HUES64 (cell line): Measurements from ENCODE around the gene HSPA1L.
A peak's percentile ranks its signal among the peaks of the same experiment; 100 is the strongest.
"Not testable (repeated sequence)": the region's sequence is repeated elsewhere in the genome, so short reads cannot be mapped to it uniquely, and the experiment has no call there.

ENCODE experiments used
- H3K27ac ChIP-seq: 2 replicates; pipeline ENCODE4 v1.7.0; 2013; ENCODE audit warnings: low read depth, low read length, inconsistent platforms
- H3K27me3 ChIP-seq: 2 replicates; pipeline ENCODE4 v1.6.1; 2013; ENCODE audit warnings: mild to moderate bottlenecking, low read length; ENCODE audit not compliant: insufficient read depth
- H3K36me3 ChIP-seq: 2 replicates; pipeline ENCODE4 v1.6.1; 2013; ENCODE audit warnings: mild to moderate bottlenecking, low read length; ENCODE audit not compliant: insufficient read depth
- H3K4me1 ChIP-seq: 2 replicates; pipeline ENCODE4 v1.6.1; 2013; ENCODE audit warnings: mild to moderate bottlenecking, low read length, moderate library complexity; ENCODE audit not compliant: insufficient read depth
- H3K4me3 ChIP-seq: 2 replicates; pipeline ENCODE4 v1.5.1; 2013; ENCODE audit warnings: mild to moderate bottlenecking, low read length, moderate library complexity
- H3K9ac ChIP-seq: 2 replicates; pipeline ENCODE4 v1.6.1; 2013; ENCODE audit warnings: mild to moderate bottlenecking, low read depth, low read length
- H3K9me3 ChIP-seq: 2 replicates; pipeline ENCODE4 v1.6.1; 2013; ENCODE audit warnings: low read depth, low read length; ENCODE audit not compliant: insufficient read depth
- WGBS: fragments of 150-250, 120-280 bp; methylation state at CpG from one replicate; pipeline ENCODE4 v1.1.7; 2013; ENCODE audit warnings: missing lambda C conversion rate; 5-methylcytosine and 5-hydroxymethylcytosine counted together

Gene HSPA1L

GRCh38 chr6:31808599-31808998, 6.5 kb downstream of the HSPA1L start:
- not testable (repeated sequence) for H3K36me3 ChIP-seq, H3K27ac ChIP-seq, H3K4me1 ChIP-seq

GRCh38 chr6:31806470-31807272, 8.4 kb downstream of the HSPA1L start, which contains the start of gene LSM2:
TSS of gene LSM2 (minus strand) at chr6:31806966. CDS start at chr6:31806757, 209 bp downstream.
- peak within 1 kb of the TSS; percentile 98 for H3K27ac ChIP-seq
- no peaks in the 10 kb centered on the region for H3K9me3 ChIP-seq
- H3K27me3 ChIP-seq: no peaks in the 10 kb centered on the region
- WGBS: under 1% methylated on average over 49 of the region's 51 CpGs
- H3K4me3 ChIP-seq: peak within 1 kb of the TSS; percentile 94
- peak within 1 kb of the TSS; percentile 95 for H3K9ac ChIP-seq
- peaks cover 6% of the 10 kb centered on the region; the same call in 1 of the 2 replicates for H3K4me1 ChIP-seq
- peaks cover 27% of the 10 kb centered on the region for H3K36me3 ChIP-seq

More at GRCh38 chr6:31808599-31808998, 6.5 kb downstream of the HSPA1L start:
- 90% methylated on average over 8 of the region's 10 CpGs for WGBS
- not testable (repeated sequence) for H3K9me3 ChIP-seq, H3K4me3 ChIP-seq, H3K27me3 ChIP-seq, H3K9ac ChIP-seq

DNA sequence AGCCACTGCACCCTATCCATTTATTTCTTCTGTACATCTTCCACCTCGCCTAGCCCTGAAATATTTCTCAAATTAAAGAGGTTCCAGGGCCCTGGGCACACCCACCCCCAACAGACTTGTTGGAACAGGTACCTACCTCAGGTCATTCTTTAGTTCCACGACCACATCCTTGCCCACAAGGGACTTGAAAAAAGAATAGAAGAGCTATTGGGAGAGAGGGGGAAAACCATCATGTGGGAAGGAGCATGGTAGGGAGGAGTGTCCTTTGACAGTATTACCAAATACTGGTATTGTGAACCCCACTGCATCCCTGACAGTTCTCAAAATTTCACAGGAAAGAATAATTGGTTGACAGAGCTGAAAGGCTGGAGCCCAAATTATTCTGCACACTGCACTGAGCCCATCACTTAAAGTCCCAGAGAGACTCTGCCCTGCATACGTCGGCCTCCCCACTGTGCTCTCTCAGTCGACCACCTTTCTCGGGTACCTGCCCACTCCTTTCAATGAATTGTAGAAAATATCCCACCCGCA, 9.1 kb downstream of the HSPA1L start:
- peaks cover 6% of the 10 kb centered on the region; the same call in 1 of the 2 replicates for H3K4me1 ChIP-seq
- peak overlapping the region; percentile 95 for H3K9ac ChIP-seq
- peaks cover 34% of the 10 kb centered on the region for H3K36me3 ChIP-seq
- peak overlapping the region; percentile 98 for H3K27ac ChIP-seq
- 23% methylated on average over 7 of the region's 7 CpGs for WGBS
- no peaks in the 10 kb centered on the region for H3K27me3 ChIP-seq
- H3K4me3 ChIP-seq: peak overlapping the region; percentile 94
- H3K9me3 ChIP-seq: no peaks in the 10 kb centered on the region

- H3K4me3 ChIP-seq, H3K27ac ChIP-seq, H3K4me1 ChIP-seq, H3K9me3 ChIP-seq, H3K9ac ChIP-seq, H3K27me3 ChIP-seq: not testable (repeated sequence)
- WGBS: 94% methylated on average over 7 of the region's 8 CpGs
- peaks cover 59% of the 10 kb centered on the region for H3K36me3 ChIP-seq
Measured at GRCh38 chr6:31801031-31801927, 13.8 kb downstream of the HSPA1L start.

GRCh38 chr6:31799781-31800180, 15.3 kb downstream of the HSPA1L start:
- Histone ChIP-seq H3K9me3 (no peaks in the 10 kb centered on the region), H3K4me1 (no peaks in the 10 kb centered on the region), H3K4me3 (no peak overlapping the region), H3K9ac (no peak overlapping the region), H3K27ac (no peak overlapping the region), H3K36me3 (peaks cover 59% of the 10 kb centered on the region), H3K27me3 (no peaks in the 10 kb centered on the region)
- 97% methylated on average over 11 of the region's 12 CpGs for WGBS

DNA sequence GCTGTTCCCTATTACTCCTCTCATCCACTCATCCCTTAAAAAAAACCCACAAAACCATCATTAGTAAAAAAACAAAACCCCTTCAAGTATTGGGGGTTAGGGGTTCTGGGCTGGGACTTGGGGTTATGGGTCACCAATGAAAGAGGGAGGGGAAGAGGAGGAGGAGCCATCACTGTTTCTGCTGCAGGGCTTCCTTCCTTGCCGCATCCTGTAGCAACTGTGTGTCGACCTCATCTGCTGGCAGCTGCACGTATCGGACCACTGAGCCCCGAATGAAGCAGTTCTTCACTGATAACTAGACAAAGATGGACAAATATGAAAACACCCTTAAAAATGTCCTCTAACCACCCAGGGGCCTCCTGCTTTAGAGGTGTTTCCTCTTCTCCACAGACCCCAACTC, 17.5 kb downstream of the HSPA1L start:
- no peaks in the 10 kb centered on the region for H3K27me3 ChIP-seq
- H3K9ac ChIP-seq: no peak overlapping the region
- H3K4me3 ChIP-seq: no peak overlapping the region
- H3K9me3 ChIP-seq: no peaks in the 10 kb centered on the region
- 92% methylated on average over 5 of the region's 5 CpGs for WGBS
- H3K36me3 ChIP-seq: peaks cover 49% of the 10 kb centered on the region
- 0 out of 2 replicates have a peak, but pooled peaks cover 5% of the 10 kb centered on the region for H3K4me1 ChIP-seq
- H3K27ac ChIP-seq: no peak overlapping the region

- H3K9ac ChIP-seq: no peak overlapping the region
- peaks cover 49% of the 10 kb centered on the region for H3K36me3 ChIP-seq
- 0 out of 2 replicates have a peak, but pooled peaks cover 5% of the 10 kb centered on the region for H3K4me1 ChIP-seq
- H3K9me3 ChIP-seq: no peaks in the 10 kb centered on the region
- 98% methylated on average over 2 of the region's 2 CpGs for WGBS
- H3K27ac ChIP-seq: no peak overlapping the region
- no peaks in the 10 kb centered on the region for H3K27me3 ChIP-seq
- H3K4me3 ChIP-seq: no peak overlapping the region
Measured at GRCh38 chr6:31796993-31797385, 18.1 kb downstream of the HSPA1L start.

DNA sequence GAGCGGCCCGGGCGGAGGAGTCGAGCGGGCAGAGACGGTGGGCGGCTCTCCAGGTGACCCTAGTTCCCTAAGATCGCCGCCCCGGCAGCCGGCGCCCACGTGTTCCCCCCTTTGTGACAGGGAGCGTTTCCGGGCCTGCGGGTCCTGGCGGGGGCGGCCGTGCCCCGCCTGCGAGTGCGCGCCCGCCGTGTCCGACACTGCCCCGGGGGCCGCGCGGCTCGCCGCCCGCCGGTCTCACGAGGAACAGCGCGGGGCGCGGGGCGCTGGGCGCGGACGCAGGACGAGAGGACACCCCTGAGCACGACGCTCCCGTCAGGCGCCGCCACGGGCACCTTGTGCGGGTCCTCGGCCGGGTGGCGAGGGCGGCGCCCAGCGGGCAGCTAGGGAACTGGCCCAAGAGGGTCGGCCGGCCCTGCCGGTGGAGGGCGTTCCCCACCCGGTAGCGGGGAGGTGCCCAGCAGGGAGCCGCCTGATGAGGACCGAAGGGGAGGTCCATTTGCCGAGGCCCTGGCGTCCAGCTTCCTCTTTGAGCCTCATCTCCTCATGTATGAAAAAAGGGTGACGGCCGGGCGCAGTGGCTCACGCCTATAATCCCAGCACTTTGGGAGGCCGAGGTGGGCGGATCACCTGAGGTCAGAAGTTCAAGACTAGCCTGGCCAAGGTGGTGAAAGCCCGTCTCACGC, 19.3 kb downstream of the HSPA1L start, which contains the start of gene VARS1:
TSS of gene VARS1 (minus strand) at position 137 of the 683 bp plus-strand sequence. CDS start 535 bp downstream, outside the sequence.
- no peaks in the 10 kb centered on the region for H3K27me3 ChIP-seq
- H3K27ac ChIP-seq: peak within 1 kb of the TSS; percentile 94
- peaks cover 49% of the 10 kb centered on the region for H3K36me3 ChIP-seq
- H3K9ac ChIP-seq: peak within 1 kb of the TSS; percentile 98
- peak within 1 kb of the TSS; percentile 96 for H3K4me3 ChIP-seq
- no peaks in the 10 kb centered on the region for H3K9me3 ChIP-seq
- 2% methylated on average over 75 of the region's 75 CpGs for WGBS
- 0 out of 2 replicates have a peak, but pooled peaks cover 5% of the 10 kb centered on the region for H3K4me1 ChIP-seq

DNA sequence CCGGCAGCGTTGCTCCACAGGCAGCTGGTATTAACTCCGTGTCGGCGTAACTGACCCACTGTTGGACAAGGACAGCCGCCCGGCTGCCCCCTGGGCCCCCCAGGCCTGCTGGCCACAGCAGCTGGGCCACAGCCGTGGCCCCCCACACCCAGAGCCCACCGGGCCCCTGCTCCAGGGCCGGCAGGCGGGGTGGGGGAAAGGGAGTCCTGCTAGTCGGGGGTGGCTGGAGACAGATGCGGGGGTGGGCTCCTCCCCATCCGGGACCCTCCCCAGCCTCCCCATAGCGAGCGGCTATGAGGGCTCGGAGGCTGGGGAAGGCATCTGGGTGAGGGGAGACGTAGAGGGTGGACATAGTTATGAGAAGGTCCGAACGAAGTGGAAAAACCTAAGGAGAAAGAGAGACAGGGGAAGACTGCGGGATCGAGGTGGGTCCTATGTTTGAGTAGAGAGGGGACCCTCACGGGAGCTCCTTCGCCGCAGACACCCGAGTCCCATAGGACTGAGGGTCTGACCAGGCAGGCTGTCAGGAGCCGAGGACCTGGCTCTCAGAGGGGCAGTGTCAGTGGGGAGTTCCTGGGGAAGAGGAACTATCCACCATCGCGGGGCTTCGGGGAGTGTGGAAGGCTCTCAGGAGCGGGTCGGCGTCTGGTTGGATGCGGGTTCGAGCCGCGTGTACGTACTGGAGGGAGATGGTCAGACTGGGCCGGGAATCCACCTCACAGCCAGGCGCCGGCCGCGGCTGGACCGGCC, 20.0 kb downstream of the HSPA1L start:
- WGBS: 1% methylated on average over 39 of the region's 44 CpGs
- Histone ChIP-seq H3K27ac (peak overlapping the region; percentile 94), H3K27me3 (no peaks in the 10 kb centered on the region), H3K4me3 (peak overlapping the region; percentile 96), H3K9ac (peak overlapping the region; percentile 98), H3K36me3 (peaks cover 55% of the 10 kb centered on the region), H3K9me3 (no peaks in the 10 kb centered on the region), H3K4me1 (0 out of 2 replicates have a peak, but pooled peaks cover 5% of the 10 kb centered on the region)
